ENCODE data around the gene RESF1.
A peak's percentile ranks its signal among the peaks of the same experiment; 100 is the strongest.

The RESF1 gene

DNA sequence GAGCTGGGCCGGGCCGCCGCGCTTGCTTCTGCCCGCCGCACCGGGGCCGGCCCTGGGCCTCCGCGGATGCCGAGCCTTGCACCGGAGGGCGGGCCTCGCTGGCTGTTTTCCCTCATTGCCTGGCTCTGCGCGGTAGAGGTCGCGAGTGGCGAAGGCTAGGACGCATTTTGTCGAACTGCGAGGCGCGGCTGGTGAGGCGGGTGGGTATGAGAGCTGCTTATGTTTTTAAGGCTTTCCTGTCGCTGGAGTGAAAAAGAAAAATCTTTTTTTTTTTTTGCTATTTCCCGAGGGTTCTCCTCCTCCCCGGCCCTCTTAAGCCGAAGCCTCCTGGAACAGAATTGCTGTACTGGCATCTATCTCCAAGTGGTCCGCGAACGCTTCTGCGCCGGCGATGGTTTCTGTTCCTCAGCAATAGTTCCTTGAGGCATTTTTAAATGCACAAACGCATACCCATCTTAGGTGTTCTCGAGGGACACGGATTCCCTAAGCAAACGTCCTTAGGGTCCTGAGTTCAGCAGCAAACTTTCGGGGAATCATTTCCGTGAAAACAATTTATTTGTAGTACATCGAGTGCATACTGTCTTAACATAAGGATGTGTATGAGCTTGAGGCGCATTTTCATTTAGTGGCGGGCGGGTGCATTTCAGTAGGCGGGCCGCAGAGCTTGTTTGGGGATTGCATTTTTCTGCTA is 631 bp downstream of the RESF1 start:
- peak; percentile 68 for DNase-seq (ENCODE audit: low spot score)

DNA sequence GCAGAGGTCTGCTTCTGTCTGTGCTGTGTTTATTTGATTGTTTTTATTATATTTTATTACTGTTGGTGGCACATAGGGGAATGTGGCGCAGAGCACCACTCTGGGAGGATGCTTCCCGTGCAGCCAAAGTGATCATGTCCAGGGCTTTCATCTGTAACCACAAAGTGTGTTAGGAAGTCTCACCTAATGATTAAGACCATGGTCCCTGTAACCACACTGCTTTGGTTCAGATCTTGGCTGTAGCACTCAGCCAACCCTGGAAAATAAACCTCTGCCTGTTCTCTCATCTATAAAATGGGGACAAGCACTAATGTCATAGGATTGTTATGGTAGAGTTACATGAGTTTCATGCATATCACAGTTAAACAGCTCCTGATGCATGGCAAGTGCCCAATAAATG is 1.9 kb downstream of the RESF1 start:
- no peak for DNase-seq (ENCODE audit: low spot score)

DNA sequence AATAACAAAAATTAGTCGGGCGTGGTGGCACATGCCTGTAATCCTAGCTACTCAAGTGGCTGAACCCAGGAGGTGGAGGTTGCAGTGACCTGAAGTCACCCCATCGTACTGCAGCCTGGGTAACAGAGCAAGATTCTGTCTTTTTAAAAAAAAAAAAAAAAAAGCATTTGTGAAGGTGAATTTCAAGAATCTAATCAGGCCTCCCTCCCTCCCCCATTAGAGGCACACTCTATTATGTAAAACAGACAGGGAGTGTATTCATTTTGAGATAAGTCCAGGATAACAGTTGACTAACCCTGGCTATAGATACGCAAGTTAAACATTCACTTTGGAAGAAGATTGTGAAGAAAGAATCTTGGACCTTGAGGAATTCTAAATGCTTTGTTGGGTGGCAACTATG is 2.9 kb downstream of the RESF1 start:
- no peak for DNase-seq (ENCODE audit: low spot score)

DNA sequence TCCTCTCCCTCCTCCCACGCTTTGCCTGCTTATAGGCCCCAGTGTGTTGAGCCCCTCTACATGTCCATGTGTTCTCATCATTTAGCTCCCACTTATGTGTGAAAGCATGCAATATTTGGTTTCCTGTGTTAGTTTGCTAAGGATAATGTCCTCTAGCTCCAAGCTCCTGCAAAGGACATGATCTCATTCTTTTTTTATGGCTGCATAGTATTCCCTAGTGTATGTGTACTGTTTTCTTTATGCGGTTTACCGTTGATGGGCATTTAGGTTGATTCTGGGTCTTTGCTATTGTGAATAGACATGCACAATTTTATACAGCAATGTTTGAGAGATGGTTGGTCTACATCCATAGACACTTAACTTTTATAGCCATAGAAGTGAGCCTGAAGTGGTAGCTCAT is 5.1 kb downstream of the RESF1 start:
- no peak for DNase-seq (ENCODE audit: low spot score)

DNA sequence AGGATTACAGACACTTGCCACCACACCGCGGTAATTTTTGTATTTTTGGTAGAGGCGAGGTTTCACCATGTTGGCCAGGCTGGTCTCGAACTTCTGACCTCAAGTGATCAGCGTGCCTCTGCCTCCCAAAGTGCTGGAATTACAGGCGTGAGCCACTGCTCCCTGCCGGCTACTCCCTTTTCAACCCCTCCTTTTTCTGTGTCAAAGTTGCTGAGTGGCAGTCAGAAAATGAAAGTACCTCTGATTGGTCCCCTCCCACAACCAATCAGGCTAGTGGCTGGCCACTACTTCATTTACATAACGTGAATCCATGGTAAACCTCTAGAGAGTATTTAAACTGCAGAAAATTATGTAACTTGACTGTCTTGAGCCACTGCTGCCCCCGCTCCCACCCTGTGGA is 5.9 kb downstream of the RESF1 start:
- no peak for DNase-seq (ENCODE audit: low spot score)

DNA sequence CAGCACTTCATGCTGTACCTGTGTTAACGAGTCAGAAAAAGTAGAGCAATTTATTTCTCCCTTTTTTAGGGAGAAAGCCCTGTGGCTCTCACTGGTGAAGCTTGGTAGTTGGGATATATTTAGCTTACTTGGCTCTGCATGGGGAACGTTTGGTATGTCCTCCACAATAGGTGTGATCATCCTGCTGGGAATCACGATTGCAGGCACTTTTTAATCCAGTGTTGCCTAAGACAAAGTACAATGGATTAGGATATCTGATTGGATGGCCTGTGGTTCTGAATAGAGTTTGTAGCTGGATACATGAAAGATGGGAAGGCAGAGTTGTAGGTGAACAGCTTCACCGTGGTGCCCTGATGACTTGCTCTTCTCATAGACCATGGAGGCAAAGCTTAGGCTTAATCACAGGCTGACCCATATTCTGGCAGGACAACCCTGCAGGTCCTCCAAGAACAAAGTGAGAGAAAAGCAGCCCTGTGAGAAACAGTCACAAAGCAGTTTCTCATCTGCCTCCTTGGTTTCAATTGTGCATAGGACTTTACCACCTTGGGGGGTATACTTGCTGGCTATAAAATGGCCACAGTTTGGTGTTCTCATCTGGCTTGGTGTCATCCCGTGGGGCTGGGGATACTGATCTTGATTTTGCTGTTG is 7.5 kb downstream of the RESF1 start:
- no peak for DNase-seq (ENCODE audit: low spot score)

DNA sequence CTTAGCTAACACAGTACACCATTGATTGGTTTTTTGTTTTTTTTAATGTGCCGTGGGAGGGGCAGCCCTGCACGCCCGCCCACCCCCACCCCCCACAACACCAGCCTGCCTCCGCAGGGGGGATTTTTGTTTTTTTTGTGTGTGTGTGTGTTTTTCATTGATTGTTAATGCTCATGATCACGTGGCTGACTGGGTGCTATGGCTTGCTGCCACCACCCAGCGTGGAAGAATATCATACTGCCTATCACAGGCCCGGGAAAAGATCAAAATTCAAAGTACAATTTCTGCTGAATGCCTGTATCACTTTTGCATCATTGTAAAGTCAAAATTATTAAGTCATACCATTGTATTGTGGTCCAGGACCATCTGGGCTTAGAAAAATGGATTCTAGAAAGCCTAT is 8.3 kb downstream of the RESF1 start:
- no peak for DNase-seq (ENCODE audit: low spot score)

DNA sequence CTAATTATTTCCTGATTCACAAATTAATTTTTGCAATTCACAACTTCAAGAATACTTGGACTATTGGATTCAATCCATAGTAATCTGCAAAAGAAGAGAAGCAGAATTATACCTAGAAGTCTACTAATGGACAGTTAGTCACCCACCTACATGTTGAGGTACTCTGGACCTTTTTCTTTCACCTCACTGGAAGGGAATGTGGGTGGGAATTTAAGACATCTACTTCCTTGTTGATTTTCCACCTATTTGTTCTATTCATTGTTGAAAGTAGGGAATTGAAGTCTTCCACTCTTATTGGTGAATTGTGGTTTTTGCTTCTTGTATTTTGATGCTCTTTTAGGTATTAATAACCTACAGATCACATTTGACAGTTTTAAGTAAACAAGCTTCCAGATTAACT is 11.0 kb downstream of the RESF1 start:
- no peak for DNase-seq (ENCODE audit: low spot score)

DNA sequence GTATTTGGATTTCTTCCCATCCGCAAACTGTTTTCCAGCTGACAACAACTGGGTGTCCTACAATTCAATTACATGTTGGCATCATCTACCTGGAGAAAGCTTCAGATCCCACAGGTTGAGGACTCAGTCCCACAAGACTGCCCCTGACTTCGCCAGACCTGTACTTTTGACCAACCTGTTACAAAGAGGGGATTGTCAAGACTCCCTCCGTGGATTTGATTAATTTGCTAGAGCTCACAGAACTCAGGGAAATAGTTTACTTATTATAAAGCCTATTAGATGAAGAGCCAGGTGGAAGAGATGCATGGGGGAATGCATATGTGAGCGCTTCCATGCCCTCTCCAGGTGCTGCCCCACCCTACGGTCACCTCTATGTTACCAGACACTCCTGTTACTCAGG is 14.6 kb downstream of the RESF1 start:
- DNase-seq (ENCODE audit: low spot score), result no peak

DNA sequence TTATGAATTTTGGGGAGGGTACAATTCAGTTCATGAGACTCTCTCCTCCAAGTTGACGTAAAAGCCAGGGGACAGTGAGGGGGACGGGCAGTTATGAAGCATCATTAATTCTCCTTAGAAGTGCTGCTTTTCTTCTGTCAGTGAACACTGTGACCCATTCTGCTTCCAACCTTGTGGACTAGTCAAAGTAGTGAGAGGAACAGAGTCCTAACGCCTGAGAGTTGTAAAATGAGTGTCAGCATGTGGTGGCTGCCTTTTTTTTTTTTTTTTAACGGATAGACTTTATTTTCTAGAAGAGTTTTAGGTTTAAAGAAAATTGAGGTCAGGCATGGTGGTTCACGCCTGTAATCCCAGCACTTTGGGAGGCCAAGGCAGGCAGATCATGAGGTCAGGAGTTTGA is 15.5 kb downstream of the RESF1 start:
- DNase-seq (ENCODE audit: low spot score), result no peak

DNA sequence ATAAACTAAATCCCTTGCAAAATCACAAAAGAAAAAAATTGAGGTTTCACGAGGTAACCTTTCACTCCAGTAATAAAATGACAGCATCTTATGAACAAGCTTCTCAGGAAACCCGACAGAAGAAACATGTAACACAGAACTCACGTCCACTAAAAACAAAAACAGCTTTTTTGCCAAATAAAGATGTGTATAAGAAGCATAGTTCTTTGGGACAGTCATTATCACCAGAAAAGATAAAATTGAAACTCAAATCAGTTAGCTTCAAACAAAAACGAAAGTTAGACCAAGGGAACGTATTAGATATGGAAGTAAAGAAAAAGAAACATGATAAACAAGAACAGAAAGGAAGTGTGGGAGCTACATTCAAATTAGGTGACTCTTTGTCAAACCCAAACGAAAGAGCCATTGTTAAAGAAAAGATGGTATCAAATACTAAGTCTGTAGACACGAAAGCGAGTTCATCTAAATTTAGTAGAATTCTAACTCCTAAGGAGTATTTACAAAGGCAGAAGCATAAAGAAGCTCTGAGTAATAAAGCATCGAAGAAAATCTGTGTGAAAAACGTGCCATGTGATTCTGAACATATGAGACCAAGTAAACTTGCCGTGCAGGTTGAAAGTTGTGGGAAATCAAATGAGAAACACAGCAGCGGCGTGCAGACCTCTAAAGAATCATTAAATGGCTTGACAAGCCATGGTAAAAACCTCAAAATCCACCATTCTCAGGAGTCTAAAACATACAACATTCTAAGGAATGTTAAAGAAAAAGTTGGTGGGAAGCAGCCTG is 25.8 kb downstream of the RESF1 start:
- DNase-seq (ENCODE audit: low spot score), result no peak

DNA sequence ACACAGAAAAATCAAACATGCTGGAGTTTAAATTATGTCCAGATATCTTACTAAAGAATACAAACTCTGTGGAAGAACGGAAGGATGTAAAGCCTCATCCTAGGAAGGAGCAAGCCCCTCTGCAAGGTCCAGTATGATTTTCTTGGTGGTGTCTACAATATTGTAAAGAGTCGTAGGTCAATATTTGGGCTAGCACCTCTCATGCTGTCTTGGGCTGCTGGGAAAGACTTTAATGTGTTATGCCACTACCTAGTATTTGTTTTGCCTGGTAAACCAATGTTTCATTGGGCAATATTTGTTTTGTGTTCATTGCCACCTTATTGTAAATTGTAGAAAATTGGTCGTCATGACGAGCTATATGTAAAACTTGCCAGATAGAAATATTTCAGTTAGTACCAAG is 26.6 kb downstream of the RESF1 start:
- DNase-seq (ENCODE audit: low spot score), result no peak

DNA sequence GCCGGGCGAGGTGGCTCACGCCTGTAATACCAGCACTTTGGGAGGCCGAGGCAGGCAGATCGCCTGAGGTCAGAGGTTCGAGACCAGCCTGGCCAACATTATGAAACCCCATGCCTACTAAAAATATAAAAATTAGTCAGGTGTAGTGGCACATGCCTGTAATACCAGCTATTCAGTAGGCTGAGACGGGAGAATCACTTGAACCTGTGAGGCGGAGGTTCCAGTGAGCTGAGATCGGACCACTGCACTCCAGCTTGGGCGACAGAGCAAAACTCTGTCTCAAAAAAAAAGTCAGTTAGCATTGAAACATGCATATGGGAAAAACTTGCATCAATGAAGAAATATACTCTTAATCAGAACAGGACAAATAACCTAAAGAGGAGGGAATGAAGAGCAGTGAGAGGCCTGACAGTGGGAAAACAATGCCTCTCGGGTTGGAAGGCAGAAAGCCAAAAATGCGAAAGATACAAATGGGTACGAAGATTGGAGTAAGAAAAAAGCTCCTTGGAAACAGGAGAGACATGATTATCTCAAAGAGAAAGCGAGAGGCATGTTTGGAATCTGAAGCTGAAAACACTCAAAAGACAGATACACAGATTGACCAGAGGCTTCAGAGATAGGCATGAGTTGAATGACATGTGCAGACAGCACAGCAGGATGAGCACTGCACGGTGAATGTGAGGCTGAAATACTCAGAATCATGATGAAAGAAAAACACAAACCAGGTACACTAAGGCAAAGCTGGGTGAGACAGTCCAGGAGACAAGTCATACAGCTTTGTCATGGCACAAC is 30.6 kb downstream of the RESF1 start:
- DNase-seq (ENCODE audit: low spot score), result no peak

DNA sequence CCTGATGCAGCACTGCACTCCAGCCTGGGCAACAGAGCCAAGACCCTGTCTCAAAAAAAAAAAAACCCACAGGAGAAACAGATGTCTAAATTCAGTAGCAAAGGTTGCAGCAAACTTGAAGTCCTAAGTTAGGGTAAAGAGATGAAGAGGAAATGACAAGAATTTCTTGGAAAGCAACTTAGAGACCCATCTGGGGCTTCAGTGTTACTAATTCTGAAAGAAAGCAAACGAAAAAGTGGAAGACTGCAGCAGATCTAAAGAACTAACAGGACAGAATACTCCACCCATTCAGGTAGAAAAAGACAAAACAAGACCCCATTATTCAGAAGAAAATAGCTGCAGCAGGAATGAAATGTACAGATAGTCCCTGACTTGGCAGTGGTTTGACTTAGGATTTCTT is 31.9 kb downstream of the RESF1 start:
- DNase-seq (ENCODE audit: low spot score), result no peak

DNA sequence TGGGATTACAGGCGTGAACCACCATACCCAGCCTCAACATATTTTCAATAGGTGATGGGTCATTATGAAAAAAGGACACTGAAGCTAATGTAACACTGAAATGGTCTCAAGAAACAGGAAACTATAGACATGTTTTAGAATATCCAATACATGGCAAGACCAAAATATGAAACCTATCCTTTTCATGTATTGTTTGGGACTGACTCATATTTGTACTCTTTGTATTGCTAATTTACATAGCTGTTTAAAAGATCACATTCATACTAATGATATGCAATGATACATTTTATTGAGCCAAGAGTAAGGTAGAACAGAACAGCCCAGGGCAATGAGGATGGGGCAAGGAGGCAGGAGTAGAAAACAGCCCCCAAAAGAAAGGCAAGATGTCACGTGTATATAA is 32.6 kb downstream of the RESF1 start:
- no peak for DNase-seq (ENCODE audit: low spot score)

DNA sequence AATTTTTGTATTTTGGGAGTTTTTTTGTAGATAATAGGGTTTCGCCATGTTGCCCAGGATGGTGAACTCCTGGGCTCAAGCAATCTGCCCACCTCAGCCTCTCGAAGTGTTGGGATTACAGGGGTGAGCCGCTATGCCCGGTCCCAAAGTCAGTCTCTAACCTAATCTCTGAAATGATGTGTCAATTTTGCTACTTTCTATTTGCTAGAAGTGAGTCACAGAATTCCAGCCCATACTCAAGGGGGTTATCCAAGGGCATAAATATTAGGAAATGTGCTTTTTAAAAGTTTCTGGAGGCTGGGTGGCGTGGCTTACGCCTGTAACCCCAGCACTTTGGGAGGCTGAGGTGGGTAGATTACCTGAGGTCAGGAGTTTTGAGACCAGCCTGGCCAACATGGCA is 40.5 kb downstream of the RESF1 start:
- DNase-seq (ENCODE audit: low spot score), result no peak

DNA sequence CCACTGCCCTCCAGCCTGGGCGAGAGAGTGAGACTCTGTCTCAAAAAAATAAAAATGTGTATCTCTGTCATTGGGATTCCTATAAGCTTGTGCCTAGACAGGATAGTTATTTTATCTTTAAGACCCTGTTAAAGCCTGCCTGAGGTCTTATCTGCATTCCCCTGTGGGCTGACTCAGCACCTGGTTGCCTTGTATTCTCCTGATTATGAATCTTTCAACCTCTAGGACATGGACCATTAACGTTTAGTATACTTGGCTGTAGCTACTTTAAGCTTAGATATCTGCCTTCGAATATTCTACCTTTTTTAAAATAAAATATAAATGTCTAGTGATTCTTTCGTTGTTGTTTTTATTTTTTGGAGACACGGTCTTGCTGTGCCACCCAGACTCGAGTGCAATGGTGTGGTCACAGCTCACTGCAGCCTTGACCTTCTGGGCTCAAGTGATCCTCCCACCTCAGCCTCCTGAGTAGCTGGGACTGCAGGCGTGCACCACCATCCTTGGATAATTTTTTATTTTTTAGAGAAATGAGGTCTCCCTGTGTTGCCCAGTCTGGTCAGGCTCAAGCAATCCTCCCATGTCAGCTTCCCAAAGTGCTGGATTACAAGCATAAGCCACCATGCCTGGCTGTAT is 41.3 kb downstream of the RESF1 start:
- DNase-seq (ENCODE audit: low spot score), result no peak

DNA sequence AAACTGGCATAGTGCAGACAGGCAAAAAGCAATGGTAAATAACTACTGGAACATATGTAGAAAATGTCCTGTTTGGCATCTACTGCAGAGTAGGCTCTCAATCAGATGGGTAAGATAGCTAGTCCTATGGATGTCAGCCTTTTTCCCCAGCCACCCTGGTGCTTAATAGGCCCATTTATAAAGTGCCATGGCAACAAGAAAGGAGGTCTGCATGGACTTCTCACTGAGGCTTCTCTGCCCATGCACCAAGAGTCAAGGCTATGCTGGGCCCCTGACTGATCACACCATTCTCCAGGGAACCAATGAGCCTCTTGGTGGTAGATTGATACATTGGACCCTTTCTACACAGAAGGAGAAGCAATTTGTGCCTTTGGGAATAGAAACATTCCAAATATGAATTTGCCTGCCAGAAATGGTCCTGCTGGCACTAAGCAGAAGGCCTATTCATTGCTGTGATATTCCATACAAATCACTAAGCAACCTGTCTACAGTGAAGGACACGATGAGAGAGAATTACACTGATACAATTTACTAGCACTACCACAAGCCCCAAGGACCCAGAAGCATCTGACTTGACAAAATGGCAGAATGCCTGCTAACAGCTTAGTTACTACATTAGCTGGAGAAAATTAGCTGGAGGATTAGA is 43.8 kb downstream of the RESF1 start:
- no peak for DNase-seq (ENCODE audit: low spot score)

DNA sequence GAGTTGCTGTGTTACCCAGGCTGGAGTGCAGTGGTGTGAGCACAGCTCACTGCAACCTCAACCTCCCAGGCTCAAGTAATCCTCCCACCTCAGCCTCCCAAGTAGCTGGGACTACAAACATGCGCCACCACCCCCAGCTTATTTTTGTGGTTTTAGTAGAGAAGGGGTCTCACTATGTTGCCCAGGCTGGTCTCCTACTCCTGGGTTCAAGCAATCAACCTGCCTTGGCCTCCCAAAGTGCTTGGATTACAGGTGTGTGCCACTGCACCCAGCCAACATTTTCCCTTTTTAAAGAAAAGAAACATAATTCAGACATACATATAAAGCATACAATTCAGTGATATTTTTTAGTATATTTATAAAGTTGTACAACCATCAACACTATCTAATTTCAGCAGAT is 44.4 kb downstream of the RESF1 start:
- DNase-seq (ENCODE audit: low spot score), result no peak

DNA sequence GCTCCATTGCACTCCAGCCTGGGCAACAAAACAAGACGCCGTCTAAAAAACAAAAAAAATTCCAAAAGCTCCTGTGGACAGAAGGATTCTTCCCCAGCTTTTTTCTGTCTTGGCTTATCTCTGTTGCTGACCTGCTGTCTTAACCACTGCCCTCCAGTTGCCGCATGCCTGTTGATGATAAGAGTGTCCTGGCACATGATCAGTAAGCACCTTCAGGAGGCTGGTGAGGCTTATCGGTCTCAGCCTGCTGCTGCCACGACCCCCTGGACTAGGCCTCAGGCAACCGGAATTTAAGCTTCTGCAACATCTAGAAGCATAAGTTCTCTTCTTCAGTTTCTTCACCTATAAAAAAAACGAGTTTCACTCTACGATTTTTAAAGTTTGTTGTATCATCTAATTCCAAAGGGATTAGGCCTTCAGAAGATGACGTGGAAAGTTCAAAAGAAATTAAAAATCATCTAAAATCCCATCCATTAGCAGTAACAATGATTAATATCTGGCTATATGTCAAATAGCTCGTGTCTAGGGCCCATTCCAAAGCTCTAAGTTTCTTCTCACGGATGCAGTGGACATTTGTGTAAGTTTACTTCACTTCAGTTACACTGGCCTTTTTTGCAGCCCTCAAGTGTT is 46.4 kb downstream of the RESF1 start:
- DNase-seq (ENCODE audit: low spot score), result no peak

All from RKO (cell line).